ENCODE data around the gene OR1D5.

Gene OR1D5

GRCh38 chr17:3015890-3016289 lies 47.5 kb downstream of the OR1D5 start:
- no peak for ATAC-seq
- TF ChIP-seq ZC3H10 (CRISPR knock-in tag; IDR thresholded peaks at IDR 0.05) (no peak), CSDC2 (CRISPR knock-in tag; IDR thresholded peaks at IDR 0.05) (no peak), ESRRG (CRISPR knock-in tag; IDR thresholded peaks at IDR 0.05) (no peak), ZNF565 (CRISPR knock-in tag; conservative IDR thresholded peaks at IDR 0.05; ENCODE audit: low read depth) (no peak), ZFP30 (CRISPR knock-in tag; IDR thresholded peaks at IDR 0.05) (no peak), GLIS3 (CRISPR knock-in tag; IDR thresholded peaks at IDR 0.05) (no peak), ARNTL (CRISPR knock-in tag; IDR thresholded peaks at IDR 0.05; ENCODE audit: borderline replicate concordance, low read depth) (no peak), POU6F1 (CRISPR knock-in tag; IDR thresholded peaks at IDR 0.05; ENCODE audit: borderline replicate concordance, low read depth) (no peak), SNAI2 (CRISPR knock-in tag; IDR thresholded peaks at IDR 0.05) (no peak), ZFP3 (CRISPR knock-in tag; IDR thresholded peaks at IDR 0.05) (no peak), TOX (CRISPR knock-in tag; IDR thresholded peaks at IDR 0.05; ENCODE audit: borderline replicate concordance) (no peak), CSRNP3 (CRISPR knock-in tag; IDR thresholded peaks at IDR 0.05) (no peak), PPARA (CRISPR knock-in tag; IDR thresholded peaks at IDR 0.05; ENCODE audit: borderline replicate concordance) (no peak), BACH2 (CRISPR knock-in tag; IDR thresholded peaks at IDR 0.05; ENCODE audit: borderline replicate concordance) (no peak), ISL1 (CRISPR knock-in tag; IDR thresholded peaks at IDR 0.05) (no peak), RARB (CRISPR knock-in tag; IDR thresholded peaks at IDR 0.05) (no peak), OSR1 (CRISPR knock-in tag; IDR thresholded peaks at IDR 0.05) (no peak), TCF4 (CRISPR knock-in tag; IDR thresholded peaks at IDR 0.05; ENCODE audit: borderline replicate concordance) (no peak), ZNF8 (CRISPR knock-in tag; IDR thresholded peaks at IDR 0.05) (no peak), ZNF70 (CRISPR knock-in tag; IDR thresholded peaks at IDR 0.05) (no peak)

- ATAC-seq = peak; percentile 95
- TF ChIP-seq CREB5 (CRISPR knock-in tag; IDR thresholded peaks at IDR 0.05; ENCODE audit: low read depth) (no peak), CSRNP3 (CRISPR knock-in tag; IDR thresholded peaks at IDR 0.05) (no peak), ESRRG (CRISPR knock-in tag; IDR thresholded peaks at IDR 0.05) (no peak), CSDC2 (CRISPR knock-in tag; IDR thresholded peaks at IDR 0.05) (no peak), TOX (CRISPR knock-in tag; IDR thresholded peaks at IDR 0.05; ENCODE audit: borderline replicate concordance) (no peak), ISL1 (CRISPR knock-in tag; IDR thresholded peaks at IDR 0.05) (no peak), BACH2 (CRISPR knock-in tag; IDR thresholded peaks at IDR 0.05; ENCODE audit: borderline replicate concordance) (no peak), ZC3H10 (CRISPR knock-in tag; IDR thresholded peaks at IDR 0.05) (no peak), PPARA (CRISPR knock-in tag; IDR thresholded peaks at IDR 0.05; ENCODE audit: borderline replicate concordance) (no peak), GLIS3 (CRISPR knock-in tag; IDR thresholded peaks at IDR 0.05) (no peak), TCF4 (CRISPR knock-in tag; IDR thresholded peaks at IDR 0.05; ENCODE audit: borderline replicate concordance) (no peak), TSHZ2 (CRISPR knock-in tag; IDR thresholded peaks at IDR 0.05) (no peak), ZNF565 (CRISPR knock-in tag; conservative IDR thresholded peaks at IDR 0.05; ENCODE audit: low read depth) (no peak), ZFP3 (CRISPR knock-in tag; IDR thresholded peaks at IDR 0.05) (no peak), OSR1 (CRISPR knock-in tag; IDR thresholded peaks at IDR 0.05) (no peak), POU6F1 (CRISPR knock-in tag; IDR thresholded peaks at IDR 0.05; ENCODE audit: borderline replicate concordance, low read depth) (no peak), ZFP30 (CRISPR knock-in tag; IDR thresholded peaks at IDR 0.05) (no peak), PATZ1 (CRISPR knock-in tag; IDR thresholded peaks at IDR 0.05; ENCODE audit: borderline replicate concordance) (no peak), ZNF8 (CRISPR knock-in tag; IDR thresholded peaks at IDR 0.05) (no peak)
Observed at GRCh38 chr17:3012926-3013581, 50.4 kb downstream of the OR1D5 start.

All from SK-N-SH treated with all-trans-retinoic acid at 6 μM for 48 hours (cell line).